LoVo (cell line): Measurements from ENCODE around the gene ALG1.
"Not testable (repeated sequence)": the region's sequence is repeated elsewhere in the genome, so short reads cannot be mapped to it uniquely, and the experiment has no call there.

Experiments
- DNase-seq: peaks from one replicate; pipeline ENCODE4 v3.0.0-alpha.2; 2016; ENCODE audit warnings: low spot score

The ALG1 gene

DNA sequence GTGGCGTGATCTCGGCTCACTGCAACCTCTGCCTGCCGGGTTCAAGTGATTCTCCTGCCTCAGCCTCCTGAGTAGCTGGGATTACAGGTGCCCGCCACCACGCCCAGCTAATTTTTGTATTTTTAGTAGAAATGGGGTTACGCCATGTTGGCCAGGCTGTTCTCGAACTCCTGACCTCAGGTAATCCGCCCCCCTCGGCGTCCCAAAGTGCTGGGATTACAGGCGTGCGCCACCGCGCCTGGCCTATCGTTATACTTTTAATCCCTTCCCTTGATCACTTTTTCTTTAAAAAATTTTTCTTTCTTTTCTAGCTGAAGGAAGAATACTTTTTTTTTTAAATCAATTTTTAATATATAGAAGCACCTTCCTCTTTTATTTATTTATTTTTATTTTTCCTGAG lies 2.1 kb downstream of the ALG1 start:
- not testable (repeated sequence) for DNase-seq

DNA sequence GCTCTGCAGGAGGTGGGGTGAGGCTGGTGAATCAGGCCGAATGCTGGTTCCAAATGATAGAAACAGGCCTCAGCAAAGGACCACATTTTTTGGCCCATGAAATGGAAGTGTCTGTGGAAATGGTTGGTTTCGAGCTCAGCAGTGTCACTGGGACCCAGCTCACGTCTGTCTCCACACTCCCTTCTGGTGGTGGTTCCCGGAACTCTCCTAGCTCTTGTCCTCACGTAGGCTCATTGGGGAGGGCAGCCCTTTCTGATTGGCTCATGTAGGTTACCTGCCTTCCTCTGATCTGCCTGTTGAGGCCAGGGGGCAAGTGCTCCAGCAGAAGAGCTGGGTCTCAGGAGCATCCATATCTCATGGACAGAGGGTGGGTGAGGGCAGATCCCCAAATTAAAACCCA lies 4.0 kb downstream of the ALG1 start:
- DNase-seq, result no peak

GRCh38 chr16:5077304-5077703 lies 5.7 kb downstream of the ALG1 start:
- DNase-seq, result no peak

GRCh38 chr16:5078626-5079025 lies 7.0 kb downstream of the ALG1 start:
- no peak for DNase-seq

GRCh38 chr16:5080461-5080860 lies 8.8 kb downstream of the ALG1 start:
- not testable (repeated sequence) for DNase-seq

DNA sequence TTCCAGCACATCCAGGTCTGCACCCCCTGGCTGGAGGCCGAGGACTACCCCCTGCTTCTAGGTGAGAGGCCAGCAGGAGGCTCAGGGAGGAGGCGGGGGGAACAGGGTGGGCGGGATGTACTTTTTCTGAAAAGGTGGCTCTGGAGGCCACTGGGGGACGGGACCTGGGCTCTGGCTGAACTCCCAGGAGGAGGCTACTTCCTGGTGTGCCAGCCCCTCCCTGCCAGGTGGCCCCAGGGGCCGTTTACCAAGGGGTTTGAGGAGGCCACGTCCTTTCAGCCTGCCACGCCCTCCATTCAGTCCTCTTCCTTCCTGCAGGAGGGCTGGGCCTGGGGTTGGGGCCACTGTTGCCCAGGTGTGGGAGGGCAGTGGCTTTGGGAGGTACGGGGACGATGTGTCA lies 9.4 kb downstream of the ALG1 start:
- not testable (repeated sequence) for DNase-seq

DNA sequence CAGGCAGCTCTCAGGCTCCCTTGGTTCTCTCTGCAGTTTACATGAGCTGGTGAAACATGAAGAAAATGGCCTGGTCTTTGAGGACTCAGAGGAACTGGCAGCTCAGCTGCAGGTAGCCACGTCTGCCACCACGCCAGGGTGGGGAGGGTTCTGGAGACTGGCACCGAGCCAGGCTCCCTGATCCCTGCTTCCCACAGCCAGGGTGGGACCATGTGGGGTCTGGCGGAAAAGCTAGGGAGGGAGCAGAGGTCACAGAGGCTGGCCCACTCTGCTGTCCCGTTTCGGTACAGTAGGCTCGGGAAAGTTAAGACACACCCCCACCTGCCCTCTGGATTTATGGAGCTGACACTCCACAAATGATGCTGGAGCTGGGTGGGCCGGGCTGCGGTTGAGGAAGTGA lies 12.0 kb downstream of the ALG1 start:
- DNase-seq, result not testable (repeated sequence)

GRCh38 chr16:5084099-5084731 lies 12.6 kb downstream of the ALG1 start:
- not testable (repeated sequence) for DNase-seq

DNA sequence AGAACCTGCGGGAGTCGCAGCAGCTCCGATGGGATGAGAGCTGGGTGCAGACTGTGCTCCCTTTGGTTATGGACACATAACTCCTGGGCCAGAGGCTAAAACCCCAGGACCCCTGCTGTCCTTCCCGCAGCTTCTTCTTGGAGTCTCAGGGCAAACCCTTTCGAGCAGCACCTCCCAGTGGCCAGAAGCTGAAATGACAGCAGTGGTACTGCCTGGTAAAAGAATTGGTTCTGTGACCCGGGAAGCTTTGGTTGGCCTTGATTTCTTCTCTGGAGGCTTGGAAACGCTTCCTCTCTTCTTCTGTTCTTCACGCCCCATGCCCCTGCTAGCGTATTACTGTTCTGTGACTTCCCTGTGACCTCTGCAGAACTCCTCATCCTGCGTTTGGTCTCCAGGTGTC lies 13.2 kb downstream of the ALG1 start:
- not testable (repeated sequence) for DNase-seq

DNA sequence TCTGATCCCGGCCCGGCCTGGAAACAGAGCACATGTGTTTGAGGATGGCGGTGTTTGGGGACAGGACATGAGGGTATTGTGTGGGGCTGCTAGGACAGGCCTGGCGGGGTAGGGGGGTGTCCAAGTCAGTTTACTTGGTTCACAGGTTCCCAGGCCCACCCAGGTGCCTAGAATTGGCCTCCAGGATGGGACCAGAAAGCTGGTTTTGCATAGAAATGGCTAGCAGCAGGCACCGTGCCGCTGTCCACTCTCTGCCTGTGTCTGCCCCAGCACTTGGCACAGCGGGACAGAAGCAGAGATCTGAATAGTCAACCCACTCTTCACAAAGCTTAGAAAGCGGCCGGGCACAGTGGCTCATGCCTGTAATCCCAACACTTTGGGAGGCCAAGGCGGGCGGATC lies 14.1 kb downstream of the ALG1 start:
- DNase-seq, result not testable (repeated sequence)

GRCh38 chr16:5088086-5088790 lies 16.6 kb downstream of the ALG1 start:
- not testable (repeated sequence) for DNase-seq

- DNase-seq, result not testable (repeated sequence)
Measured at GRCh38 chr16:5088936-5089335, 17.3 kb downstream of the ALG1 start.

DNA sequence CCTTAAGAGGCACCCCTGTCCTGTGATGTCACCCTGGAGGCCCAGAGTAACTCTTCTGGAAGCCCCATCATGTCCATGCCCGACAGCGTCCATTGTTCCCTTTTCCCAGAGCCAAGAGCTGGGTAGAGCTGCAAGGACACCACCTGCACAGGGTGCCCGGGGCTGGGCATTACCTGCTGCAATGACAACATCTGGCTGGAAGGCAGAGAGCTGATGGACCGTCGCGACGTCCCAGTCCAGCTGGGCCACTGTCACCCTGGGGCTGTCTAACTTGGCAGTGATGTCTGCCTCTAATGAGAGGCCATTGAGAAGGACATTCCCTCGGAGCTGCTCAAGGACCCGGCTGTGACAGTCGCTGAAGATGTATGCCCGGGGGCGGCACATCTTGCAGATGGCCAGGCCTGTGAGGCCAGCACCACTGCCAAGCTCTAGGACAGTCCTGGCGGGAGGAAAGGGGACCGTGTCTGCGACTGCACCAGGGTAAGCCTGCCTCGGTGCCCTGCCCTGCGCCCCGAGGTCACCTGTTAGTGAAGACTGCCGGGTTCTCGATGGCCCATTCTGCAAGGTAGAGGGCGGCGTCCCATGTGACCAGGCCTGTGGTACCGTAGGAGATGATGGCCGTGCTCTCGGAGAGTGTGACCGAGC lies 18.4 kb downstream of the ALG1 start:
- DNase-seq, result not testable (repeated sequence)

DNA sequence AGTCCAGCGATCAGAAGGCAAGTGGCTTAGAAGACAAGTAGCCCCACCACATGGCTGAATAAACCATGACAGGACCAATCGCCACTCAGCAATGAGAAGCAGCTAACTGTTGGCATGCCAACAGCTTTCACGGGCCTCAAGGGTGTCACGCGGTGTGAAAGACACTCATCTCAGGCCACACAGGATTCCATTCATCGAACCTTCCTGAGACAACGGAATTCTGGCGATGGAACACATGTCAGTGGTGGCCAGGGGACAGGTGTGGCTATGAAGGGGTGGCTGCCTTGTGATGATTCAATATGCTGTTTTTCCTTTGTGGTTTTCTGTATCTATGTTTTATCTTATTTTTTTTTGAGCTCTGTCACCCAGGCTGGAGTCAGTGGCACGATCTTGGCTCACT lies 18.9 kb downstream of the ALG1 start:
- not testable (repeated sequence) for DNase-seq

DNA sequence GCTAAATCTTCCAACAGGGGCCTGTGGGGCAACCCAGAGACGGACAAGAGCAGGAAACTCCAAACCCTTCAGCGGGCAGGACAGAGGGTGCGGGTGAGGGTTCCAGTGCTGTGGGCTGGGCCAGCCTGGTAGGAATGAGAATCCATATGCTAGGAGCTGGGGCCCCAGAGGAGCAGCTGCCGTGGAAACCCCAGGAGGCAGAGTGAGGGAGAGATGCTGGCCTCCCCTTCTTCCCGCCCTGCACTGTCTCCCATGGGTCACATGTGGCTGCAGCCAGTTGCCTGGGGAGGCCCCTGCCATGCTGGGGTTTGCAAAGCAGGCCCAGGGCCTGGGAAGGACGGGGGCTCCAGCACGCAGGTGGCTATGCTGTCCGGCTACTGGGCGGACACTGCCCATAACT lies 21.4 kb downstream of the ALG1 start:
- DNase-seq, result not testable (repeated sequence)

DNA sequence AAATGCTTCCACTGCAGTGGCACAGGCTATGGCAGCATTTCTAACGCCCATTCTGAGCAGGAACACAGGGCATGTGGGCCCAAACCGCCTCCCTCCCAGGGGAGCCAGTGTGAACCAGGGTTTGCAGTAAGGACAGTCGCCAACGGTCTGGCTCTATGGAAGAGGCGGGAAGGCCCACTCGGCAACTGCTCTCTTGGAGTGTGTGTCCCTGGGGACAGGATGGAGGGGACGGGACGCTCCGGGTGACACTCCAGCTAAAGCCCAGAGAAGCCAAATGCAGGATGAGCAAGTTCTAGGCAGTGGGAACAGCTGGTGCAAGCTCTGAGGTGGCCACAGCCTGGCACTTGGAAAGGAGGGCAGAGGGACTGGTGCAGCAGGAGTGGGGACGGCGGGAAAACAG lies 22.1 kb downstream of the ALG1 start:
- not testable (repeated sequence) for DNase-seq

DNA sequence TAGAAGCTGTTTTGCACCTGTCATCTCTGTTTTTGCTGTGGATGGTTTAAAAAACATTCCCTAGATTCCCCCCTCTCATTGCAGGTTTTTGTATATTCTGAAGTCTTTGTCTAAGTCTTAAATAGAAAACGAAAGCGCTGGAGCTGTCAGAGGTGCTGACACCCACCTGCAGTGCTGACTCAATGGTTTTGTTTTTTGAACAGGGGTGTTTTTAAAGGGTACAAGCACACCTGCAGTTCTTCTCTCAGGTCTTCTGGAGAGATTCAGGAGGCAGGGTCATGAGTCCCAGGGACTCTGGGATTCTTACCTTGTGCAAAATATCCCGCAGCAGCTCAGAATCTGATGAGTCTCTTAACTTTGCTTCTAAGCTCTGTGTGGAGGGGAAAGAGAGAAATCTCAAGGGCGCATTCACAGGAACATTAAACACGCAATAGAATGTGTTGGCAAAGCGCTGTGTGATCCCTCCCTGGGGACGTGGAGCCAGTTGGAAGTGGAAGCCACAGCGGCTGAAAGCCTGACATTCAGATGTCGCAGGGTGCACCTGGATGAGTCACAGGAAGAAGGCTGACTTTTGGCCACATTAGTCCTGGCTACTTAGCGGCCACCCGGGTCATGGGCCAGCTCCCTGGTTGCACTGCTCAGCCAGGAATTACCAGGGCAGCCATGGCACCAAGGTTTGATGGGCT lies 23.6 kb downstream of the ALG1 start:
- not testable (repeated sequence) for DNase-seq

- DNase-seq, result not testable (repeated sequence)
Measured at GRCh38 chr16:5096437-5097060, 24.9 kb downstream of the ALG1 start.

GRCh38 chr16:5097061-5097469 lies 25.4 kb downstream of the ALG1 start:
- peak; percentile 6 for DNase-seq

- peak; percentile 98 for DNase-seq
Measured at GRCh38 chr16:5097470-5098220, 26.0 kb downstream of the ALG1 start, which contains the start of gene EEF2KMT. TSS of gene EEF2KMT (minus strand) at chr16:5097795. CDS start at chr16:5097739, 56 bp downstream.
